Measurements from ENCODE around the gene FLNB.

DNA sequence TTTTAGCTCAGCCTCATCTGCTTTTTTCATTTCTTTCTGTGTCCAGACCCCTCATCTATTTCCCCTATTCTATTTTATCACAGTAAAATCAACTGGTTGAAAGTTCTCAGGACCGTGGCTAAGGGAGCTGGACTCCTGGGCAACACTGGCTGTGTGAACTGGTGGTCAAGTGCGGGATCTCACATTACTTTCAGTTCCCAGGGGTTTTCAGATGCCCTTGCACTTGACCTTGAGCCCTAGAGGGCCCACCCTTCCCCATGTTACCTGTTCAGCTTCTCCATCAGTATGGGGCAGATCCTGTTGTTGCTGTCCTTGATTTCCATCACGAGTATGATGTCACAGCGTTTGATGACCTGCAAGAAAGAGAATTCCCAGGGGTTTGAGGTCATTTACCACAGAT is 199.7 kb downstream of the FLNB start:
- TF ChIP-seq, protein P1, sequence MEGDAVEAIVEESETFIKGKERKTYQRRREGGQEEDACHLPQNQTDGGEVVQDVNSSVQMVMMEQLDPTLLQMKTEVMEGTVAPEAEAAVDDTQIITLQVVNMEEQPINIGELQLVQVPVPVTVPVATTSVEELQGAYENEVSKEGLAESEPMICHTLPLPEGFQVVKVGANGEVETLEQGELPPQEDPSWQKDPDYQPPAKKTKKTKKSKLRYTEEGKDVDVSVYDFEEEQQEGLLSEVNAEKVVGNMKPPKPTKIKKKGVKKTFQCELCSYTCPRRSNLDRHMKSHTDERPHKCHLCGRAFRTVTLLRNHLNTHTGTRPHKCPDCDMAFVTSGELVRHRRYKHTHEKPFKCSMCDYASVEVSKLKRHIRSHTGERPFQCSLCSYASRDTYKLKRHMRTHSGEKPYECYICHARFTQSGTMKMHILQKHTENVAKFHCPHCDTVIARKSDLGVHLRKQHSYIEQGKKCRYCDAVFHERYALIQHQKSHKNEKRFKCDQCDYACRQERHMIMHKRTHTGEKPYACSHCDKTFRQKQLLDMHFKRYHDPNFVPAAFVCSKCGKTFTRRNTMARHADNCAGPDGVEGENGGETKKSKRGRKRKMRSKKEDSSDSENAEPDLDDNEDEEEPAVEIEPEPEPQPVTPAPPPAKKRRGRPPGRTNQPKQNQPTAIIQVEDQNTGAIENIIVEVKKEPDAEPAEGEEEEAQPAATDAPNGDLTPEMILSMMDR (IDR thresholded peaks at IDR 0.05) = no peak
- TF ChIP-seq EP300 (IDR thresholded peaks at IDR 0.05) = no peak
- no peak for TF ChIP-seq POLR2AphosphoS5 (IDR thresholded peaks at IDR 0.05)
- TF ChIP-seq POLR2A (IDR thresholded peaks at IDR 0.05; ENCODE audit: low read depth) = no peak

All from esophagus muscularis mucosa (tissue), 4 donors.